Measurements from ENCODE around the gene SWAP70. TPM values are rescaled to one million over a fixed set of nuclear protein-coding genes. Genes with fewer than 3 reads are reported as not detected.

Gene SWAP70
- total RNA-seq, 1 donor from 2014 or later = 27.6 TPM

GRCh38 chr11:9754010-9754471 lies 90.2 kb downstream of the SWAP70 start:
- DNase-seq = no peak

GRCh38 chr11:9755561-9756185 lies 91.8 kb downstream of the SWAP70 start:
- no peak for DNase-seq

DNA sequence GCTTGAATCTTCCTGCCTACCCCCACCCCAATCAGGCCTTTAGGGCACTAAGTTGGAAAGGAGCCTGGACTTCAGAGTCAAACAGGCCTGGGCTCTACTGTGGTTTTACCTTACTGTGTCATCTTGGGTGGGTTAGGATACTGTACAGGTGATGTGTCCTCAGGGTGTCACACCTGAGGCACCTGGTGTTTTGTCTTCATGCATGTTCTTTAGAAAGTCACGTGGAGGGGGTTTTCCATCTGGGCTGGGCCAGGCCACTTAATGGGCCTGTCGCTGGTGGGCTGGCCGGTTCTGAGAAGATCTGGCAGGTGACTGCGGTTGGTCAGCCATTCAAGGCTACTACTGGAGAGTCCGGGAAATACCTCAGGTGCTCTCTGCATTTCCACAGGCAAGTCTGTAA lies 92.6 kb downstream of the SWAP70 start:
- no peak for DNase-seq

DNA sequence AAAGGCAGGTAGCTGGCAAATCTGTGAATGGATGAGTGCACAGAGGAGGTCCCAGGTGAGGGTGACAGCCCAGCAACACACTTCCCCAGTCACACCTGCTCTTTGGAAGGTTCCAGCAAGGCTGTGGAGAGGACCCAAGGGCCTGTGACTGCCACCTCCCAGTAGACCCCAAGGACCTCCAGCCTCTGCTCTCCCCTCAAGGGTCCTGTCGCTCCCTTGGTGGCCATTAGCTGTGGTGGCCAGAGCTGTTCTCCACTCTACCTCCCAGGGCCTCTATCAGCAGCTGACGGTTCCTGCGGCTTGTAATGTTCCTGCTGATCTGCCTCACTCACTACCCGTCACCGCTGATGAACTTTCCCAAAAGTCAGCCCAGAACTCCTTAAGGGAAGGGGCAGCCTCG lies 93.0 kb downstream of the SWAP70 start:
- no peak for DNase-seq

DNA sequence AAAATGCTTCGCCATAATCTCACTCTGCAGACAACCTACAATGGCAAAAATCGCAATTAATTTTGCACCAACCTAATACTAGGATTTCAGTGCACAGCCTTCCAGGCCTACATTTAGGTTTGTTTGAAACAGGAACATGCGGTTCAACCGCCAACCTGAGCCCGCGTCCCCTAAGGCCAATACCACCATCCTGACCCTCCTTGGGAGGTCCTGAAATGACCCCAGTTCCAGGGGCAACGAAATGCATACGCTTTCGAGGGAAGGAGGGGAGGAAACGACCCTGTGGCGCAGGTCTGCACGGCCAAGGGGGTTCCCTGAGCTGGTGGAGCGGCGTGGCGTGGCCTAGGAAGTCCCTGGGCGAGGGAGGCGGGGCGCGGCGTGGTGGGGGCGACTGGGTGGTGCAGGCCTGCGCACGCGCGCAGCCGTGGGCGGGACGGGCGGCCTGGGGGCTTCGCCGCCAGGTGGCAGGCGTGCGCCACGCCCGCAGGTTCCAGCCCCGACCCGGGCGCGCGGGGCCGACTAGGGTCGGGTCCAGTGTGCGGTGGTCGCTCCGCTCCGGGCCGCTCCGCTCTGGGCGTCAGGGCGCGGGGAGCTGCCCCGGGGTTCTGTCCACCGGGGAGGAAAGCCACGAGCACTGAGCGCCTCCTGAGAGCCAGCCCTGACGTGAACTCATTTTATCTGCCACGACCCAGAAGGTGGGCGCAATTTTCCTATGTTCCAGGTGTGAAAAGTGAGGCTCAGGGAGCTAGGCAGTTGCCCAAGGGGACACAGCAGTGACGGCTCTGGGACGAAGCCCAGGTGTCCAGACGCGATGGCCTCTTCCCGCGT lies 94.1 kb downstream of the SWAP70 start:
- peak; percentile 89 for DNase-seq

DNA sequence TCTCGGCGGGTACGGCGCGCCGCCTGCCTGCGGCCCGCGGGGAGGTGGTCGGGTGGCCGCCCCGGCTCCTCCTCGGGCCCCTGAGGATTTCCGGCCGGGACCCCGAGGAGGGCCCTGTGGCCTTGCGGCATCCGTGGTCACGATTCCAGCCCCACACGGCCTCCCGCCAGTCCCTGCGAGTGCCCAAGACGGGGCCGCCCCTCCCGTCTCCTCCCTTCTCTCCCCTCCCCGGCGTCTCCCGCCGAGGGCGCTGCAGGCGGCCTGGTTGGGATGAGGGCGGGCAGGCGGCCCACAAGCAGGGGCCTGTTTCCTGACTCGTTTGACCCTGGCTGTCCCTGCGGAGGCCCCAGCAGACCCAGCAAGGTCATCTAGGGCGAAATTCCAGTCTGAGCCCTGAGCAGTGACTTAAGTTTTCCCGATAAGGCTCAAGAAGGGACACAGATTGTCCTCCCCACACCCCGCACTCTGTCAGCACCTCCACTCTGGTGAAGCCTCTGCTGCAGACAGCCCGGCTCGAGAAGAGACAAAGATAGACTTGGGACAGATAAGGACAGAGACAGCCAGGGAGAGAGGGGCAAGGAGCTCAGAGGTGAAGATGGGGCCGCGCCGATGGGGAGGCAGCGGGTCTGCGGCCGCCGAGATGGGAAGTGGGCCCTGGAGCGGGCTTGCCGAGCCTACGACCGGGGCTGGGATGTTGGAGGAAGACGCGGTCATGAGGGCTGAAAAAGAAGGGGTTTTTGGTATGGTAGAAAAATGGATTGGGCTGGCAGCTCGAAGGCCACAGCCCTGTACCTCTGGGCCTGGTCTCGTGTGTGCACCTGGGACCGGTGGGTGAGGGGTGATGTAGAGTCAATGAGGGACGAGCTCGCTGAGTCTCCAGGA lies 95.0 kb downstream of the SWAP70 start:
- DNase-seq = peak; percentile 81

DNA sequence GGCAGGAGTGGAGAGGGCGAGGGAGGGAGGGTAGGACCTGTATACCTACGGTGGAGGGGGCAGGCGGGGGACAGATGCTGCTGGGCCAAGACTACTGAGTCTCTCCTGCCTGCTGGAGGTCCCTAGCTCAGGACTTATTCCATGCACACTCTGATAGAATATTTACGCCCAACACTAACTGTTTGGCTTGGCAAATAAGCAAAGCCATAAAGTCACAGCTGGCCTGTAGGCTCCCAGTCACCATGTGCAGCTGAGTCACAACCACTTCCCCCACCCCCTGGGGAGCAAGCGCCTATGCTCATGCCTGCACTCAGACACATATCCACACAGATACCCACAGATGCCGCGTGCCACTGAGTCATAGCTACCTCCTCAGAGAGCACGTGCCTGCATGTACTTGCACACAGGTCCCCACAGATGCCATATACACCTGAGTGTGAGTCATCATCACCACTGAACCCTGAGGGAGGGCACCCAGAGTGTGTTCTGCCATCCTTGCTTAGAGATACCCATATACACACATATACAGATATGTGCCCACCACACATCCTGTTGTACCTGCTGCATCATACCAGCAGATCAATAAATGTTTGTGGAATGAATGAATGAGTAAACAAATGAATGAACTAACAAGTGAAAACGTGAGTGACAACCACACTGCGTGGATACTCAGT lies 95.8 kb downstream of the SWAP70 start:
- DNase-seq = no peak

- peak; percentile 84 for DNase-seq
Observed at GRCh38 chr11:9760193-9760575, 96.3 kb downstream of the SWAP70 start.

DNA sequence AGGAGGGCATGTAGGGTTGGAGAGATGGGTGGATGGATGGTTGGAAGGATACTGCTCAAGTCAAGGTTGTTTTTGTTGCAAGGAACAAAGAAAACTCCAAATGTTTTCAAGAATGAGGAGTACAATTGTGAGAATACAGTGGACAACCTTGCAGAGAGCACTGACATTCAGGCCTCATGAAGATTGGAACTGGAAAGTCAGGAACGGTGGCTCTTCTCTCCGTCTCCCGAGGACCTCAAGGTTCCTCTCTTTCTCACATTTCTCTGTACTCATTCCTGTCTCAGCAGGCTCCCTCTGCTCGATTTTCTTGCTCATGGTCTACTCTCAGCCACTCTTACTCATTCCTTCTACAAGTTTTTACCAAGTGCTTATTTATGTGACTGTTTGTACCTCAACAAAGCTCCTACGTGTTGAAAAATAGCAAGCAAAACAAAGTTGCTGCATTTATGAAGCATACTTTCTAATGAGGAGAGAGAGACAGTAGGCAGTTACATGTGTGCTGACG lies 97.6 kb downstream of the SWAP70 start:
- DNase-seq = no peak

DNA sequence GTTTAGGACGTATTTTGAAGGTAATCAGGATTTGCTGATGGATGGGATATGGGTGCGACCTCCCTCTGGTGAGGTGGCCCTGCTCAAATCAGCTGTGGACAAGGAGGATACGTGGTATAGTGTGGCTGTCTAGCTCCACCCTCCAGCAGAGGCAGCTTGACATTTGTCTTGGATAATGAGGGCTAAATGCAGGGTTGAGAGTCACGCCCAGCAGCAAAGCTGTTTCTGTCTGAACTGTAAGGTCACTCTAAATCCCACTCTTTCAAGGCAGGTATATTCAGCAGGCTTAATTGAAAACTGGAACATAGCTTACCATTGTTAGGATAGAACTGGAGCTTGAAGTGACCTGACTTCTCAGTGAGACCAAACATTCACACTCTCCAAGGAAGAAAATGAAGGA lies 98.7 kb downstream of the SWAP70 start:
- DNase-seq = no peak

- no peak for DNase-seq
Observed at GRCh38 chr11:9763301-9763700, 99.4 kb downstream of the SWAP70 start.

- peak; percentile 84 for DNase-seq
Observed at GRCh38 chr11:9765320-9766101, 101.6 kb downstream of the SWAP70 start.

GRCh38 chr11:9769621-9770020 lies 105.7 kb downstream of the SWAP70 start:
- no peak for DNase-seq

- DNase-seq = peak; percentile 54
Observed at GRCh38 chr11:9771071-9771511, 107.2 kb downstream of the SWAP70 start.

GRCh38 chr11:9772218-9772617 lies 108.3 kb downstream of the SWAP70 start:
- DNase-seq = no peak

DNA sequence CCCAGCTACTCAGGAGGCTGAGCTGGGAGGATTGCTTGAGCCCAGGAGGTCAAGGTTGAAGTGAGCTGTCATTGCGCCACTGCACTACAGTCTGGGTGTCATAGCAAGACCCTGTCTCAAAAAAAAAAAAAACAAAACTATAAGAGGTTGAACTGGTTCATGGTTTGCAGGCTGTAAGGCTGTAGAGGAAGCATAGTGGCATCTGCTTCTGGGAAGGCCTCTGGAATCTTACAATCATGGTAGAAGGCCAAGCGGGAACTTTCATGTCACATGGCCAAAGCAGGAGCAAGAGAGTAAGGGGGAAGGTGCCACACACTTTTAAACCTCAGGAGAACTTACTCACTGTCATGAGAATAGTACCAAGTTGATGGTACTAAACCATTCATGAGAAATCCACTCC lies 109.6 kb downstream of the SWAP70 start:
- no peak for DNase-seq

DNA sequence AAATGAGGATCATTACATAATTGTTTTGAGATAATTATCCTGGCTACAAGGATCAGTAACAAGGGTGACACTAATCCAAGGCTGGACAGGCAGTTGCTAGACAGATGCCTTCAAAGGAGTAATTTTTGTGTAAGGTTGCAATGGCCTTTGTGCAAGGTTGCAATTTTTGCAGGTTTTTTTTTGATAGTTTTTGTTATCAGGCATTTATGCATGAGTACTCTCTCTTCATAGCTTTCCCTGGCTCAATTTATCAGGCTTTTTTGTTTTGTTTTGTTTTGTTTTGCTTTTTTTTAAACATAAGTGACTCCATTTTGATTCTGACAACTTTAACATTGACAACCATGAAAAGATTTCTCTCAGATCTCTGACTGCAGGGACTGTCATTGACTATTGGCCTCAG lies 110.2 kb downstream of the SWAP70 start:
- no peak for DNase-seq

DNA sequence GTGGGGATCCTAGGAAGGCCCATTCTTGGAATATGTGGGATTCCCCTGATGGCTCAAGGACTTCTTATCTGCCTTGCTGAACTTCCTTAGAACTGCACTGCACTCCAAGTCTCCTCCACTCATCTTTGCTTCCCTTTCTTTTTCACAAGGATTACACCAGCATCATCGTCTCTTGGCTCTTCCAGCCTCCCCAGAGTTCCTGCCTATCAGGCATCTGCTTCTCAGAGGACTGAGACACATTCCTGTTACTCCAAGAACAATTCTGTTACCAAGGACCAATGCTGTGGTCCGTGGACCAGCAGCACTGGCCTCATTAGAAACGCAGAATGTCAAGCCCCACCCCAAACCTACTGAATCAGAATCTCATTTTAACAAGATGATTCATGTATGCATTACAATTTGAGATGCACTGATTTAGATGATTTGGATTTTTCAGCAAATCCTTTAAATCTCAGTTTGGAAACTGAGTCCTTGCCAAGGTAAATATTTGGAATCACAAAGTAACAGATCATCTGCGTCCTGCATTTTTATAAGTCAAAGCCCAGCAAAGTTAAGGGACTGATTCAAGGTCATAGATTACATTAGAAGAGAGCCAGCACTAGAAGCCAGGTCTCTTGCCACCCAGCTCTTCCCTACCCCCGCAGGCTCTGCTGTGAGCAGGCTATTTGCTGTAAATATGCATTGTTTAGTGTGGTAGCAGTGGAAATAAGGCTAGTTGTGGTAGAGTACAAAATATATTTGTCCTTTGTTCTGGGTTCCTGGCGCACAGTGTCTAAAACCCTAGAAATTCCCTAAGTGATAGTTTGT lies 110.9 kb downstream of the SWAP70 start:
- no peak for DNase-seq

- no peak for DNase-seq
Observed at GRCh38 chr11:9775398-9775779, 111.5 kb downstream of the SWAP70 start.

DNA sequence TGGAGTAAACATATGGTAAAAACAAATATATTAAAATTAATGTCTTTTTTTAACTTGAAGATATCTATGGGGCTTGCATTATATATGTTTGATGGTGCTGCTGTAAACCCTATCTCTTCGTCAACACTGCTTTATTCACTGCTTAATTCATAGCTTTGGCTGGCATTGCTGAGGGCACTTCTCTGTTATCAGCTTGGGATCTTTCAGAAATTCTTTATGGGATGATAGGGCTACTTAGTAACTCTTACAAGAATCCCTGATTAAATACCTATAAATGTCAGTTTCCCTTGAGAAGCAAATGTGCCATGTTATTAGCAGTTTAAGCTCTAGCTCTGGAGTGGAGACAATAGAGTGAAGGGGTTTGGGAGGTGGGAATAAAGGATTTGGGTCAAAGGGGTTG lies 112.3 kb downstream of the SWAP70 start:
- DNase-seq = no peak

Measured in tongue (tissue), 2 donors.